GM12892 (cell line): ENCODE results near the gene TC2N.

ENCODE experiments used
- POLR2A ChIP-seq: IDR thresholded peaks from 2 replicates; pipeline ENCODE4 v1.6.1; 2011; ENCODE audit warnings: low read depth, low read length, control low read depth
- POLR2AphosphoS5 ChIP-seq: IDR thresholded peaks from 2 replicates; pipeline ENCODE4 v1.6.1; 2011; ENCODE audit warnings: low read depth, low read length, control low read depth
- TAF1 ChIP-seq: IDR thresholded peaks from 2 replicates; pipeline ENCODE4 v1.6.1; 2011; ENCODE audit warnings: low read depth, mild to moderate bottlenecking, control low read depth, low read length, borderline replicate concordance

- TF ChIP-seq POLR2A (no peak), POLR2AphosphoS5 (no peak), TAF1 (no peak)
Measured at GRCh38 chr14:91899806-91900205, 32.5 kb upstream of the TC2N start.
